Measurements from ENCODE around the gene ADGRF1. TPM values are rescaled to one million over a fixed set of nuclear protein-coding genes. Genes with fewer than 3 reads are reported as not detected.

Gene ADGRF1
- total and polyA plus RNA-seq, 2 donors (not counting 3 experiments of a cell fraction or from before 2014, with no cell fraction given): not detected

GRCh38 chr6:47080083-47080596 is 38.0 kb upstream of the ADGRF1 start:
- no peaks in the 10 kb centered on the region for H3K9me1 ChIP-seq (replicated peaks; ENCODE audit: control insufficient read depth, extremely low read depth, insufficient read depth, low read length)
- H3K4me2 ChIP-seq (ENCODE audit: insufficient read depth, low read length): no peak overlapping the region
- no peak overlapping the region for H3K4me3 ChIP-seq (replicated peaks in 1 of 3; ENCODE audit: insufficient read depth in 1 of 3, low read depth in 1 of 3, low read length in 3 of 3)
- no peak overlapping the region for H3K27ac ChIP-seq (ENCODE audit: insufficient read depth, low read depth, low read length)
- no peaks in the 10 kb centered on the region for H4K20me1 ChIP-seq (replicated peaks; ENCODE audit: control insufficient read depth, extremely low read depth, insufficient read depth, low read length)
- BruUV-seq (replicated peaks): no TSS peak
- H3K4me1 ChIP-seq (ENCODE audit: control insufficient read depth, extremely low read depth, insufficient read depth, low read length): peaks cover 3% of the 10 kb centered on the region
- intact Hi-C loops (cut with micrococcal nuclease) (no loop called here), dilution Hi-C loops (cut with MboI; ENCODE audit: extremely low pct_ligation_motif_present, low sequenced_read_pairs) (loop anchor here (25.0 kb wide), 1 partner anchor 157 kb away; no protein-coding TSS in a partner anchor)
- POLR2A ChIA-PET: no interaction called here
- no peak overlapping the region for H2AFZ ChIP-seq (ENCODE audit: low read depth, low read length)
- CTCF ChIA-PET: interaction anchor here (0.7 kb wide), 1 partner anchor 230 kb away, joined by 3 read pairs; no protein-coding TSS in a partner anchor
- peak; percentile 56 for FAIRE-seq
- TF ChIP-seq POLR2AphosphoS5 (IDR thresholded peaks at IDR 0.05; ENCODE audit: insufficient read depth, low read depth, low read length) (no peak), JUN (IDR thresholded peaks at IDR 0.05; ENCODE audit: borderline replicate concordance, insufficient read depth, insufficient read length, low read depth) (no peak), CTCF (IDR thresholded peaks at IDR 0.05; ENCODE audit: extremely low read depth in 1 of 2, insufficient read depth in 1 of 2, low read depth in 1 of 2, low read length in 2 of 2) (no peak), MYC (IDR thresholded peaks at IDR 0.05; ENCODE audit: low read depth, low read length) (no peak), POLR2A (IDR thresholded peaks at IDR 0.05; ENCODE audit: low read depth, low read length) (no peak), EZH2 (IDR thresholded peaks at IDR 0.05; ENCODE audit: borderline replicate concordance, low read depth, low read length, severe bottlenecking) (no peak), GATA2 (IDR thresholded peaks at IDR 0.05; ENCODE audit: insufficient read depth, insufficient read length, low read depth, low read length) (no peak), MAX (IDR thresholded peaks at IDR 0.05; ENCODE audit: insufficient read depth, insufficient read length) (no peak), FOS (IDR thresholded peaks at IDR 0.05; ENCODE audit: borderline replicate concordance, insufficient read depth, low read length) (no peak)
- H3K36me3 ChIP-seq (ENCODE audit: control insufficient read depth in 2 of 2, extremely low read depth in 1 of 2, insufficient read depth in 2 of 2, low read length in 2 of 2): no peaks in the 10 kb centered on the region
- peaks cover 10 to 17% of the 10 kb centered on the region in 2 experiments for H3K27me3 ChIP-seq (ENCODE audit: control insufficient read depth in 2 of 2, insufficient read depth in 2 of 2, low read length in 2 of 2)
- H3K79me2 ChIP-seq (ENCODE audit: control insufficient read depth, insufficient read depth, low read length): no peaks in the 10 kb centered on the region
- no peak overlapping the region for H3K9ac ChIP-seq (replicated peaks; ENCODE audit: extremely low read depth, insufficient read depth, low read length)
- H3K9me3 ChIP-seq (replicated peaks; ENCODE audit: control insufficient read depth, insufficient read depth, low read length): no peaks in the 10 kb centered on the region
- no peak for DNase-seq (ENCODE audit: low read depth, low spot score)
